B cell (primary cell): Measurements from ENCODE around the gene GUF1. TPM values are rescaled to one million over a fixed set of nuclear protein-coding genes. Genes with fewer than 3 reads are reported as not detected.

Experiments
- ATAC-seq: fragments of 200-7000 bp; cut with Tn5 transposase; one replicate; pipeline ENCODE4 v1.10.0; 2021; ENCODE audit warnings: low read depth, mild to moderate bottlenecking, moderate number of reproducible peaks, moderate library complexity
- CTCF ChIA-PET: fragments of 350-600 bp; sonication (Branson Sonifier 250); formaldehyde crosslinking; loops from one replicate; lab custom pipeline; 2021; ENCODE audit warnings: antibody characterized with exemption, inconsistent platforms; lab: Charles Lee
- POLR2A ChIA-PET: fragments of 350-600 bp; sonication (Branson Sonifier 250); formaldehyde crosslinking; loops from one replicate; lab custom pipeline; 2021; ENCODE audit warnings: antibody characterized with exemption; lab: Charles Lee
- DNase-seq: peaks from one replicate; pipeline ENCODE4 v3.0.0; 2013
- H2AFZ ChIP-seq: 2 replicates; pipeline ENCODE4 v1.6.1; 2012; ENCODE audit warnings: mild to moderate bottlenecking, low read depth, low read length; ENCODE audit not compliant: insufficient read depth, poor library complexity, severe bottlenecking
- H3K27ac ChIP-seq, 2 donors: 1 replicate in 1 of 2; 2 replicates in 1 of 2; pipeline ENCODE4 v1.5.1; 2012 to 2013; ENCODE audit warnings: low read length in 2 of 2, mild to moderate bottlenecking in 2 of 2, moderate library complexity in 1 of 2
- H3K27me3 ChIP-seq, 4 experiments: fragments of 200-600 bp in 1 of 4; sonication (generic) in 1 of 4; replicated peaks in 1 of 4; 1 replicate in 2 of 4; 2 replicates in 2 of 4; pipeline versions ENCODE4 v1.6.1 to v1.7.0; 2013 to 2016; ENCODE audit warnings: low read length in 3 of 4, mild to moderate bottlenecking in 2 of 4, mixed read lengths in 1 of 4, moderate library complexity in 1 of 4; ENCODE audit not compliant: insufficient read depth in 4 of 4, control insufficient read depth in 3 of 4; ENCODE audit errors: control extremely low read depth in 1 of 4
- H3K36me3 ChIP-seq, 2 experiments: replicated peaks in 1 of 2; 1 replicate in 1 of 2; 2 replicates in 1 of 2; pipeline versions ENCODE4 v1.6.1 to v1.7.1; 2013; ENCODE audit warnings: low read length in 1 of 2; ENCODE audit not compliant: insufficient read depth in 2 of 2, control insufficient read depth in 1 of 2; ENCODE audit errors: control extremely low read depth in 1 of 2, extremely low read depth in 1 of 2
- H3K4me1 ChIP-seq, 2 donors: fragments of 200-600 bp in 1 of 2; sonication (generic) in 1 of 2; 1 replicate in 1 of 2; 2 replicates in 1 of 2; pipeline versions ENCODE4 v1.5.1 to v1.6.1; 2013 to 2017; ENCODE audit warnings: low read length in 2 of 2; ENCODE audit not compliant: control insufficient read depth in 2 of 2, insufficient read depth in 2 of 2
- H3K4me2 ChIP-seq: replicated peaks from 2 replicates; pipeline ENCODE3; 2012; ENCODE audit warnings: mild to moderate bottlenecking, low read depth, low read length; ENCODE audit not compliant: poor library complexity, severe bottlenecking
- H3K4me3 ChIP-seq, 5 experiments: fragments of 200-600 bp in 1 of 5; sonication (generic) in 1 of 5; 1 replicate in 3 of 5; 2 replicates in 2 of 5; pipeline versions ENCODE4 v1.5.1 to v1.7.0; 2011 to 2016; ENCODE audit warnings: low read length in 4 of 5, mild to moderate bottlenecking in 4 of 5, low read depth in 2 of 5, control low read depth in 1 of 5, moderate library complexity in 1 of 5; ENCODE audit not compliant: insufficient read depth in 1 of 5; ENCODE audit errors: control extremely low read depth in 1 of 5, extremely low read depth in 1 of 5
- H3K79me2 ChIP-seq: fragments of 200-600 bp; sonication (generic); one replicate; pipeline ENCODE4 v1.6.0; 2016; ENCODE audit warnings: low read length; ENCODE audit not compliant: control insufficient read depth, insufficient read depth
- H3K9ac ChIP-seq: fragments of 200-600 bp; sonication (generic); 2 replicates; pipeline ENCODE4 v1.6.1; 2017; ENCODE audit warnings: mild to moderate bottlenecking, low read length, moderate library complexity
- H3K9me3 ChIP-seq, 3 donors: one replicate each; pipeline versions ENCODE4 v1.6.1 to v1.7.1; 2013; ENCODE audit warnings: low read length in 2 of 3; ENCODE audit not compliant: control insufficient read depth in 2 of 3, insufficient read depth in 1 of 3; ENCODE audit errors: control extremely low read depth in 1 of 3
- H4K20me1 ChIP-seq: 2 replicates; pipeline ENCODE4 v1.6.0; 2012; ENCODE audit warnings: mild to moderate bottlenecking, low read length; ENCODE audit not compliant: insufficient read depth, control insufficient read depth, poor library complexity, severe bottlenecking
- H3K27ac Mint-ChIP-seq: one replicate; pipeline ENCODE4 v1.8.0; 2021; ENCODE audit warnings: mixed read lengths
- H3K27me3 Mint-ChIP-seq: one replicate; pipeline ENCODE4 v1.8.0; 2021; ENCODE audit warnings: mixed read lengths
- H3K4me1 Mint-ChIP-seq: one replicate; pipeline ENCODE4 v1.8.0; 2021; ENCODE audit warnings: mixed read lengths
- H3K4me3 Mint-ChIP-seq: one replicate; pipeline ENCODE4 v1.8.0; 2021; ENCODE audit warnings: mixed read lengths
- H3K9me3 Mint-ChIP-seq: one replicate; pipeline ENCODE4 v1.8.0; 2022; ENCODE audit warnings: mixed read lengths; ENCODE audit not compliant: insufficient read depth
- EZH2 ChIP-seq: IDR thresholded peaks from 2 replicates; pipeline ENCODE4 v1.6.1; 2012; ENCODE audit warnings: borderline replicate concordance, low read depth, mild to moderate bottlenecking, moderate library complexity, low read length; ENCODE audit not compliant: insufficient read depth, poor library complexity, severe bottlenecking
- WGBS: methylation state at CpG from one replicate; pipeline ENCODE4 v1.1.5; 2013; ENCODE audit warnings: missing lambda C conversion rate; ENCODE audit not compliant: insufficient coverage; 5-methylcytosine and 5-hydroxymethylcytosine counted together
- intact Hi-C: fragments of 100-400 bp; cut with micrococcal nuclease; formaldehyde crosslinking; loops from one replicate; pipeline ENCODE4 v1.10.0; 2022
- polyA plus RNA-seq: library from polyadenylated mRNA; depleted of rRNA; stranded (reverse); fragments of >200 nt; gene quantifications from 2 replicates; pipeline ENCODE4 v1.2.3, GENCODE V29; 2012
- total RNA-seq, 2 donors: library from RNA; stranded (reverse); fragments of 120-200 nt in 1 of 2; gene quantifications; 1 replicate in 1 of 2; 2 replicates in 1 of 2; pipeline versions ENCODE4 v1.2.3 to v1.2.4, GENCODE V29; 2013 to 2022
- TF ChIP-seq, protein P1 (sequence below): fragments of 200-600 bp; IDR thresholded peaks from one replicate; pipeline ENCODE4 v1.8.0; 2022; ENCODE audit warnings: antibody characterized with exemption, mild to moderate bottlenecking

Gene GUF1
- total and polyA plus RNA-seq, 2 donors (not counting 1 experiment from before 2014, with no cell fraction given) = 9.6 to 24.2 TPM

DNA sequence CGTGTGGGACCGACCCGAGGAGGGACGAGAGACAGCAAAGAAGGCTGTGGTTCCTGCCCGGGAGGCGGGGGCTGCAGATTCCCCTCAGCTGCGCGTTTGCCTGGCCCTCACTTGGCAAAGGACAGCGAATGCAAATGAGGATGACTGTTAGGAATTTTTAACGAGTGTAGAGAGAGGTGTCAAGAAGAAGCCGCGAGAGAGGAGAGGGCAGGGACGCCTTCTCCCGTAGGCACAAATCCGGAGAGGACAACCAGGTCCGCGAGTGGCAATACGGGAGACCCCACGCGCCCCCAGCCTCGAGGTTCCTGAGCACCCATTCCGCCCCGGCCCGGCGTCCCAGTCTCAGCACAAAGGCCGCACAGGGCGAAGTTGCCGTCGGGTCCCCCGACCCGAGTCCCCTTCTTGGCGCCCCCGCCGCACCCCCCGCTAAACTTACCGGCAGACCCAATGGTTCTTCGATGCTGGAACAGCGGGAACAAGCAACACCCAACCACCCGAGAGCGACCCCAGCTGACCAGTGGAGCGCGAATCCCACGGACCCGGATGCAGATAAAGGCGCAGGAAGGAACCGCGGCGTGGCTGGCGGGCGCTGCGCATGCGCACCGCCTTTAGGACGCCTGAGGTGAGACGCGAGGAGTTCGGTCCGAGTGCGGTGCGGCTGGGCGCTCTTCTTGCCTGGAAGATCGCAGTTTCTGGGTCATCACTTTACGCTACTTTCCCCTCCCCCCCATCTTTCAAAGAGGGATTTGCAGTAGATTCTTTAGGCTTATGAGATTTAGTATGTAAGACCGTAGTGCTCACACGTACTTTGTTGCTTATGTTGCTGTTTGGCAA is 48.0 kb downstream of the GUF1 start, which contains the start of gene GNPDA2:
Gene GNPDA2 (minus strand): TSS at position 519 of the 834 bp plus-strand sequence. CDS start 4,349 bp downstream, outside the sequence.
- H3K79me2 ChIP-seq = peaks cover 50% of the 10 kb centered on the region
- H2AFZ ChIP-seq = peak within 1 kb of the TSS; percentile 86
- H3K4me2 ChIP-seq = peak within 1 kb of the TSS; percentile 83
- no peaks in the 10 kb centered on the region for H3K27me3 ChIP-seq
- H3K4me1 ChIP-seq = peaks cover 17 to 20% of the 10 kb centered on the region in 2 donors
- DNase-seq (peak; percentile 90), ATAC-seq (peak; percentile 92)
- Mint-ChIP-seq H3K4me1 (peaks cover 34% of the 10 kb centered on the region), H3K9me3 (no peaks in the 10 kb centered on the region), H3K4me3 (peak within 1 kb of the TSS; percentile 93), H3K27ac (peak within 1 kb of the TSS; percentile 89), H3K27me3 (peaks cover under 1% of the 10 kb centered on the region)
- ChIA-PET CTCF (interaction anchor here (0.9 to 1.8 kb wide), 5 partner anchors 12 to 48 kb away, joined by 3 to 7 read pairs (median 4); partner anchors contain the start of gene GUF1), POLR2A (interaction anchor here (2.8 kb wide), 1 partner anchor 48 kb away, joined by 11 read pairs; the partner anchor contains the start of gene GUF1)
- H3K9ac ChIP-seq = peak within 1 kb of the TSS; percentile 91
- no peaks in the 10 kb centered on the region for H3K36me3 ChIP-seq
- intact Hi-C loops = loop anchor here (1.0 to 5.0 kb wide), 2 partner anchors 34 to 48 kb away; partner anchors contain the start of gene GUF1
- peaks cover 0 to 1% (median 0%) of the 10 kb centered on the region in 3 donors for H3K9me3 ChIP-seq
- TF ChIP-seq, protein P1, sequence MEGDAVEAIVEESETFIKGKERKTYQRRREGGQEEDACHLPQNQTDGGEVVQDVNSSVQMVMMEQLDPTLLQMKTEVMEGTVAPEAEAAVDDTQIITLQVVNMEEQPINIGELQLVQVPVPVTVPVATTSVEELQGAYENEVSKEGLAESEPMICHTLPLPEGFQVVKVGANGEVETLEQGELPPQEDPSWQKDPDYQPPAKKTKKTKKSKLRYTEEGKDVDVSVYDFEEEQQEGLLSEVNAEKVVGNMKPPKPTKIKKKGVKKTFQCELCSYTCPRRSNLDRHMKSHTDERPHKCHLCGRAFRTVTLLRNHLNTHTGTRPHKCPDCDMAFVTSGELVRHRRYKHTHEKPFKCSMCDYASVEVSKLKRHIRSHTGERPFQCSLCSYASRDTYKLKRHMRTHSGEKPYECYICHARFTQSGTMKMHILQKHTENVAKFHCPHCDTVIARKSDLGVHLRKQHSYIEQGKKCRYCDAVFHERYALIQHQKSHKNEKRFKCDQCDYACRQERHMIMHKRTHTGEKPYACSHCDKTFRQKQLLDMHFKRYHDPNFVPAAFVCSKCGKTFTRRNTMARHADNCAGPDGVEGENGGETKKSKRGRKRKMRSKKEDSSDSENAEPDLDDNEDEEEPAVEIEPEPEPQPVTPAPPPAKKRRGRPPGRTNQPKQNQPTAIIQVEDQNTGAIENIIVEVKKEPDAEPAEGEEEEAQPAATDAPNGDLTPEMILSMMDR = no peak
- no peak for TF ChIP-seq EZH2
- peak within 1 kb of the TSS; percentile 45 to 87 (median 79) for H3K4me3 ChIP-seq
- H3K27ac ChIP-seq = peak within 1 kb of the TSS; percentile 62 to 80
- peaks cover 10% of the 10 kb centered on the region for H4K20me1 ChIP-seq
- WGBS = under 1% methylated on average over 58 of the region's 65 CpGs
